Stomach smooth muscle (tissue), 2 donors: Measurements from ENCODE around the gene PAXIP1.

Experiments used
- H3K27ac ChIP-seq: one replicate; pipeline ENCODE4 v1.7.0; 2013; ENCODE audit warnings: mild to moderate bottlenecking, low read length, inconsistent platforms
- H3K27me3 ChIP-seq, 2 donors: one replicate each; pipeline ENCODE4 v1.7.0; 2013; ENCODE audit warnings: low read length in 2 of 2; ENCODE audit not compliant: insufficient read depth in 2 of 2, control insufficient read depth in 1 of 2
- H3K36me3 ChIP-seq, 2 donors: one replicate each; pipeline ENCODE4 v1.7.0; 2013; ENCODE audit warnings: low read length in 2 of 2; ENCODE audit not compliant: control insufficient read depth in 2 of 2, insufficient read depth in 2 of 2
- H3K4me1 ChIP-seq: one replicate; pipeline ENCODE4 v1.7.0; 2013; ENCODE audit warnings: low read length; ENCODE audit not compliant: control insufficient read depth, insufficient read depth
- H3K4me3 ChIP-seq, 2 donors: one replicate each; pipeline ENCODE4 v1.7.0; 2013; ENCODE audit warnings: low read length in 2 of 2
- H3K9ac ChIP-seq, 2 donors: one replicate each; pipeline ENCODE4 v1.7.0; 2013; ENCODE audit warnings: low read length in 2 of 2, mild to moderate bottlenecking in 1 of 2
- H3K9me3 ChIP-seq, 2 donors: one replicate each; pipeline ENCODE4 v1.7.0; 2013; ENCODE audit warnings: low read length in 2 of 2; ENCODE audit not compliant: control insufficient read depth in 2 of 2
- donor health status: healthy.
- donor health status: Pancreatic carcinoma.

The PAXIP1 gene

GRCh38 chr7:154919344-154920225, 83.3 kb downstream of the PAXIP1 start:
- Histone ChIP-seq H3K4me3 (no peak overlapping the region), H3K4me1 (no peaks in the 10 kb centered on the region), H3K36me3 (no peaks in the 10 kb centered on the region), H3K9ac (no peak overlapping the region), H3K27ac (no peak overlapping the region), H3K9me3 (no peaks in the 10 kb centered on the region), H3K27me3 (peaks cover 11 to 14% of the 10 kb centered on the region in 2 donors)

GRCh38 chr7:154918741-154919140, 84.2 kb downstream of the PAXIP1 start:
- H3K9me3 ChIP-seq = no peaks in the 10 kb centered on the region
- H3K4me3 ChIP-seq = no peak overlapping the region
- no peak overlapping the region for H3K27ac ChIP-seq
- H3K4me1 ChIP-seq = peaks cover 3% of the 10 kb centered on the region
- no peak overlapping the region for H3K9ac ChIP-seq
- peaks cover 11 to 20% of the 10 kb centered on the region in 2 donors for H3K27me3 ChIP-seq
- no peaks in the 10 kb centered on the region for H3K36me3 ChIP-seq

- H3K27ac ChIP-seq = no peak overlapping the region
- peaks cover 11 to 20% of the 10 kb centered on the region in 2 donors for H3K27me3 ChIP-seq
- peaks cover 3% of the 10 kb centered on the region for H3K4me1 ChIP-seq
- no peak overlapping the region for H3K9ac ChIP-seq
- no peaks in the 10 kb centered on the region for H3K9me3 ChIP-seq
- H3K4me3 ChIP-seq = no peak overlapping the region
- H3K36me3 ChIP-seq = no peaks in the 10 kb centered on the region
Measured at GRCh38 chr7:154918266-154918665, 84.7 kb downstream of the PAXIP1 start.

- Histone ChIP-seq H3K36me3 (no peaks in the 10 kb centered on the region), H3K9ac (no peak overlapping the region), H3K9me3 (no peaks in the 10 kb centered on the region), H3K4me3 (no peak overlapping the region), H3K4me1 (peaks cover 3% of the 10 kb centered on the region), H3K27ac (no peak overlapping the region), H3K27me3 (peaks cover 11 to 20% of the 10 kb centered on the region in 2 donors)
Measured at GRCh38 chr7:154917808-154918160, 85.1 kb downstream of the PAXIP1 start.

- Histone ChIP-seq H3K4me1 (peaks cover 3% of the 10 kb centered on the region), H3K27me3 (peaks cover 11 to 20% of the 10 kb centered on the region in 2 donors), H3K27ac (no peak overlapping the region), H3K9me3 (no peaks in the 10 kb centered on the region), H3K36me3 (no peaks in the 10 kb centered on the region), H3K9ac (no peak overlapping the region), H3K4me3 (no peak overlapping the region)
Measured at GRCh38 chr7:154916856-154917807, 85.8 kb downstream of the PAXIP1 start.

GRCh38 chr7:154916381-154916780, 86.5 kb downstream of the PAXIP1 start:
- Histone ChIP-seq H3K4me3 (no peak overlapping the region), H3K9ac (no peak overlapping the region), H3K36me3 (no peaks in the 10 kb centered on the region), H3K9me3 (no peaks in the 10 kb centered on the region), H3K27me3 (peaks cover 11 to 20% of the 10 kb centered on the region in 2 donors), H3K4me1 (peaks cover 3% of the 10 kb centered on the region), H3K27ac (no peak overlapping the region)

- Histone ChIP-seq H3K4me1 (peaks cover 3% of the 10 kb centered on the region), H3K4me3 (no peak overlapping the region), H3K27me3 (peaks cover 11 to 20% of the 10 kb centered on the region in 2 donors), H3K36me3 (no peaks in the 10 kb centered on the region), H3K27ac (no peak overlapping the region), H3K9ac (no peak overlapping the region), H3K9me3 (peaks cover 0 to 3% of the 10 kb centered on the region in 2 donors)
Measured at GRCh38 chr7:154915600-154915999, 87.3 kb downstream of the PAXIP1 start.

GRCh38 chr7:154914996-154915380, 87.9 kb downstream of the PAXIP1 start:
- Histone ChIP-seq H3K9me3 (peaks cover 0 to 3% of the 10 kb centered on the region in 2 donors), H3K36me3 (no peaks in the 10 kb centered on the region), H3K4me3 (no peak overlapping the region), H3K4me1 (peaks cover 3% of the 10 kb centered on the region), H3K9ac (no peak overlapping the region), H3K27ac (no peak overlapping the region), H3K27me3 (peaks cover 11 to 20% of the 10 kb centered on the region in 2 donors)

- H3K9ac ChIP-seq = peak overlapping the region in 1 of 2 donors; percentile 27
- peaks cover 0 to 3% of the 10 kb centered on the region in 2 donors for H3K9me3 ChIP-seq
- peak overlapping the region; percentile 59 to 70 for H3K4me3 ChIP-seq
- no peak overlapping the region for H3K27ac ChIP-seq
- H3K27me3 ChIP-seq = peaks cover 11 to 20% of the 10 kb centered on the region in 2 donors
- H3K36me3 ChIP-seq = no peaks in the 10 kb centered on the region
- H3K4me1 ChIP-seq = peaks cover 3% of the 10 kb centered on the region
Measured at GRCh38 chr7:154914308-154914995, 88.5 kb downstream of the PAXIP1 start.

- Histone ChIP-seq H3K27me3 (peaks cover 13 to 20% of the 10 kb centered on the region in 2 donors), H3K9me3 (peaks cover 0 to 3% of the 10 kb centered on the region in 2 donors), H3K36me3 (no peaks in the 10 kb centered on the region), H3K27ac (no peak overlapping the region), H3K4me3 (peak overlapping the region; percentile 59 to 70), H3K9ac (peak overlapping the region; percentile 27 to 55), H3K4me1 (peaks cover 3% of the 10 kb centered on the region)
Measured at GRCh38 chr7:154913638-154914307, 89.2 kb downstream of the PAXIP1 start.
